Osteoblast (primary cell): ENCODE measurements around the gene EML5. TPM values are rescaled to one million over a fixed set of nuclear protein-coding genes. Genes with fewer than 3 reads are reported as not detected.

ENCODE experiments used
- DNase-seq: peaks from one replicate; pipeline ENCODE4 v3.0.0; 2011; ENCODE audit warnings: low spot score, mixed read lengths; ENCODE audit not compliant: insufficient read length; ENCODE audit errors: missing footprints
- H2AFZ ChIP-seq: 2 replicates; pipeline ENCODE4 v1.6.0; 2011; ENCODE audit warnings: mild to moderate bottlenecking, low read length
- H3K27ac ChIP-seq: 2 replicates; pipeline ENCODE4 v1.5.1; 2011; ENCODE audit warnings: mild to moderate bottlenecking, low read depth, low read length, moderate library complexity
- H3K27me3 ChIP-seq: 2 replicates; pipeline ENCODE4 v1.6.0; 2012; ENCODE audit warnings: mild to moderate bottlenecking, control low read depth, inconsistent platforms, low read length, moderate library complexity; ENCODE audit not compliant: insufficient read depth
- H3K36me3 ChIP-seq: 2 replicates; pipeline ENCODE4 v1.5.1; 2011; ENCODE audit warnings: mild to moderate bottlenecking, low read length, control low read depth, moderate library complexity; ENCODE audit not compliant: insufficient read depth
- H3K4me1 ChIP-seq: 2 replicates; pipeline ENCODE4 v1.5.1; 2011; ENCODE audit warnings: mild to moderate bottlenecking, low read length, control low read depth, moderate library complexity; ENCODE audit not compliant: insufficient read depth
- H3K4me2 ChIP-seq: 2 replicates; pipeline ENCODE4 v1.6.0; 2011; ENCODE audit warnings: mild to moderate bottlenecking, low read length; ENCODE audit not compliant: insufficient read depth
- H3K4me3 ChIP-seq: fragments of 200-600 bp; sonication (generic); 3 replicates; pipeline ENCODE4 v1.5.1; 2012; ENCODE audit warnings: mild to moderate bottlenecking, low read length, inconsistent platforms; ENCODE audit not compliant: insufficient read depth
- H3K79me2 ChIP-seq: 2 replicates; pipeline ENCODE4 v1.6.0; 2012; ENCODE audit warnings: mild to moderate bottlenecking, low read length, control low read depth, inconsistent platforms; ENCODE audit not compliant: insufficient read depth
- H3K9me3 ChIP-seq: 2 replicates; pipeline ENCODE4 v1.5.1; 2011; ENCODE audit warnings: low read depth, low read length, control low read depth
- H4K20me1 ChIP-seq: 2 replicates; pipeline ENCODE4 v1.6.0; 2012; ENCODE audit warnings: mild to moderate bottlenecking, low read length, control low read depth; ENCODE audit not compliant: insufficient read depth
- total RNA-seq: library from RNA; depleted of rRNA; stranded (reverse); fragments of >200 nt; gene quantifications from 2 replicates; pipeline ENCODE4 v1.2.3, GENCODE V29; 2012
- TF ChIP-seq, protein P1 (sequence below): IDR thresholded peaks from 2 replicates; pipeline ENCODE4 v1.5.1; 2011; ENCODE audit warnings: mild to moderate bottlenecking, low read depth, low read length, moderate library complexity; ENCODE audit errors: extremely low read depth

Gene EML5
- total RNA-seq, 1 donor, result under 0.01 TPM

DNA sequence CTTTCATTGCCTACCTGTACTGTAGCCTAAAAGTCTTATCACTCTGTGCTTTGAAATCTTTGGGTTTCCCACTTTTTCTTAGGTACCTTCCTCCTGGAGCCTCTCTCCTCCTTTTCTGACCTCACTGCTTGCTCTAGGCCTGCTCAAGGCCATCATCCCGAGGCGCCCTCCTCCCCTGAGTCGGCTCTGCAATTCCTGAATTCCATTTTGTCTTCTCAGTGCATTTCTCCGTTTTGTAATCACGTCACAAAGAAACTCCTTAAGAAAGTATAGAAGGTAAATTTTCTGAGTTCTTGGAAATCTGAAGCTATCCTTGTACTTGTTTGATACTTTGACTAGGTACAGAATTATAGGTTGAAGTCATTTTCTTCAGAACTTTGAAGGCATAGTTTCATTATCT is 204.7 kb downstream of the EML5 start:
- Histone ChIP-seq H3K79me2 (peaks cover 5% of the 10 kb centered on the region), H4K20me1 (no peaks in the 10 kb centered on the region), H3K27ac (no peak overlapping the region), H3K27me3 (no peaks in the 10 kb centered on the region), H3K4me1 (peaks cover 3% of the 10 kb centered on the region), H3K4me3 (no peak overlapping the region), H3K36me3 (peaks cover 53% of the 10 kb centered on the region), H3K9me3 (no peaks in the 10 kb centered on the region), H2AFZ (no peak overlapping the region), H3K4me2 (no peak overlapping the region)
- DNase-seq, result no peak
- TF ChIP-seq, protein P1, sequence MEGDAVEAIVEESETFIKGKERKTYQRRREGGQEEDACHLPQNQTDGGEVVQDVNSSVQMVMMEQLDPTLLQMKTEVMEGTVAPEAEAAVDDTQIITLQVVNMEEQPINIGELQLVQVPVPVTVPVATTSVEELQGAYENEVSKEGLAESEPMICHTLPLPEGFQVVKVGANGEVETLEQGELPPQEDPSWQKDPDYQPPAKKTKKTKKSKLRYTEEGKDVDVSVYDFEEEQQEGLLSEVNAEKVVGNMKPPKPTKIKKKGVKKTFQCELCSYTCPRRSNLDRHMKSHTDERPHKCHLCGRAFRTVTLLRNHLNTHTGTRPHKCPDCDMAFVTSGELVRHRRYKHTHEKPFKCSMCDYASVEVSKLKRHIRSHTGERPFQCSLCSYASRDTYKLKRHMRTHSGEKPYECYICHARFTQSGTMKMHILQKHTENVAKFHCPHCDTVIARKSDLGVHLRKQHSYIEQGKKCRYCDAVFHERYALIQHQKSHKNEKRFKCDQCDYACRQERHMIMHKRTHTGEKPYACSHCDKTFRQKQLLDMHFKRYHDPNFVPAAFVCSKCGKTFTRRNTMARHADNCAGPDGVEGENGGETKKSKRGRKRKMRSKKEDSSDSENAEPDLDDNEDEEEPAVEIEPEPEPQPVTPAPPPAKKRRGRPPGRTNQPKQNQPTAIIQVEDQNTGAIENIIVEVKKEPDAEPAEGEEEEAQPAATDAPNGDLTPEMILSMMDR, result no peak

DNA sequence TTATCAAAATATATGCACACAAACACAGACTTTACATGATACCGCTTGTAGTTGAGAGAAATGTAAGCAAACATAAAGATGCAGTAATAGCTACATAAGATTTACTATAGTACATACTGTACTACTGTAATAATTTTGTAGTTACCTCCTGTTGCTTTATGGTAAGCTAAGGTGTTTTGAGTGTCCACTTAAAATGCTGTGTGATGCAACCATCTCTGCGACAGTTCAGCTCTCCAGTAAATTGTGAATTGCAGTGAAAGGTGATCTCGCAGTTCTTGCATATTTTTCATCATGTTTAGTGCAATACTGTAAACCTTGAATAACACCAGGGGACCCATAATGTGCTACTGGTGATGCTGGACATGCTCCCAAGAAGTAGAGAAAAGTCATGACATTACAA is 208.3 kb downstream of the EML5 start:
- H3K9me3 ChIP-seq, result no peaks in the 10 kb centered on the region
- H3K27me3 ChIP-seq, result no peaks in the 10 kb centered on the region
- no peak for DNase-seq
- no peak overlapping the region for H2AFZ ChIP-seq
- no peak overlapping the region for H3K4me3 ChIP-seq
- H3K4me1 ChIP-seq, result no peaks in the 10 kb centered on the region
- peaks cover 73% of the 10 kb centered on the region for H3K36me3 ChIP-seq
- H3K4me2 ChIP-seq, result no peak overlapping the region
- H3K79me2 ChIP-seq, result peaks cover 8% of the 10 kb centered on the region
- no peak overlapping the region for H3K27ac ChIP-seq
- no peaks in the 10 kb centered on the region for H4K20me1 ChIP-seq
- TF ChIP-seq, protein P1, result no peak

DNA sequence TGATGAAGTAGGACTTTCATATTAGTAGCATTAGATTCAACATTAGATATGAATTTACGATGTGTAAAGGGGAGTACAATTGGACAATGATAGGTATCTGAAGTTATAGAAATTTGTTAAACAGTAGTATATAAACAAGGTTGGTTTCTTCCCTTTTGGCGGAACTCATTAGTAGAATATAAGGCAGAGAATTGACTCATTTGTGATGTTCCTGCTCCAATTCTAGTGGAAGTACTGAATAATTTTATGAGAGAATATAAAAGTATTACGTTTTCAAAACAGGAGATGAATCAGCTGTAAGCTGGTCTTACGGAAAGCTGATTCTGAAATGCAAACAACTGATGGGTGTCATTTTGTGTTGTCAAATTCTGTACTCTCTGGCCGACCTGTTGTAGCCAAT is 216.5 kb downstream of the EML5 start:
- H3K79me2 ChIP-seq, result no peaks in the 10 kb centered on the region
- no peak overlapping the region for H3K4me2 ChIP-seq
- H2AFZ ChIP-seq, result no peak overlapping the region
- no peak overlapping the region for H3K27ac ChIP-seq
- DNase-seq, result no peak
- H3K4me3 ChIP-seq, result no peak overlapping the region
- TF ChIP-seq, protein P1, result no peak
- no peaks in the 10 kb centered on the region for H4K20me1 ChIP-seq
- no peaks in the 10 kb centered on the region for H3K4me1 ChIP-seq
- H3K9me3 ChIP-seq, result no peaks in the 10 kb centered on the region
- H3K36me3 ChIP-seq, result peaks cover 91% of the 10 kb centered on the region
- H3K27me3 ChIP-seq, result no peaks in the 10 kb centered on the region

DNA sequence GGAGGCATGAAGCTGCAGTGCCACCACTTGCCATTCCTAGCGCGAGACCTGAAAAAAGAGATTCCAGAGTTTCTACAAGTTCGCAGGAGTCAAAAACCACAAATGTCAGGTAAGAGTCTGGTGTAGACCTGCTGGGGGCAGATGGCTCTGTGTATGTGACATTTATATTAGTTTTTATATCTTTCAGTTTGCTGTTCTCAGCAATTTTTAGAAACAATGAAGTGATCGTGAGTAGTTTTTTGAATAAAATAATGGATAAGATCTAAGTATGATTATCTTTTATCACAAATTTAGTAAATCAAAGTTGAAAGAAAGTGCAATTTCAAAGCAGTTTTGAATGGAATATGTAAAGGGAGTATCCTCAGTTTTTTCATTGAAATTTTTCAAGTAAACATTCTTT is 220.6 kb downstream of the EML5 start:
- Histone ChIP-seq H2AFZ (no peak overlapping the region), H3K36me3 (peaks cover 79% of the 10 kb centered on the region), H3K4me2 (no peak overlapping the region), H3K27ac (no peak overlapping the region), H4K20me1 (no peaks in the 10 kb centered on the region), H3K4me1 (no peaks in the 10 kb centered on the region), H3K27me3 (no peaks in the 10 kb centered on the region), H3K79me2 (peaks cover 15% of the 10 kb centered on the region), H3K4me3 (no peak overlapping the region), H3K9me3 (no peaks in the 10 kb centered on the region)
- DNase-seq, result no peak
- TF ChIP-seq, protein P1, result no peak
